ENCODE data around the gene PDHB. TPM values are rescaled to one million over a fixed set of nuclear protein-coding genes. Genes with fewer than 3 reads are reported as not detected.
A peak's percentile ranks its signal among the peaks of the same experiment; 100 is the strongest.

Gene PDHB
- total and polyA plus RNA-seq, 4 experiments from 2014 or later: 55.0 to 148 (median 80.6) TPM

- ChIA-PET POLR2A (ENCODE audit: partially characterized antibody) (no interaction called here), CTCF (ENCODE audit: partially characterized antibody) (interaction anchor here (1.6 kb wide), 1 partner anchor 85 kb away, joined by 5 read pairs; the partner anchor contains the start of genes HTD2 and RPP14)
- Histone ChIP-seq H3K36me3 (ENCODE audit: insufficient read depth, low read length) (peaks cover under 1% of the 10 kb centered on the region), H3K9me3 (ENCODE audit: control insufficient read depth in 1 of 2, low read length in 2 of 2) (no peaks in the 10 kb centered on the region), H3K27me3 (ENCODE audit: insufficient read depth, low read length) (no peaks in the 10 kb centered on the region), H3K4me3 (ENCODE audit: low read length in 2 of 2) (no peak overlapping the region), H3K4me1 (ENCODE audit: insufficient read depth, low read length) (no peaks in the 10 kb centered on the region), H3K27ac (ENCODE audit: low read depth, low read length) (no peak overlapping the region)
- no peaks in the 10 kb centered on the region for H3K9me3 Mint-ChIP-seq
- no peak for DNase-seq
- no peaks in the 10 kb centered on the region for H3K27me3 Mint-ChIP-seq
- H3K4me1 Mint-ChIP-seq: peaks cover 0 to 7% (median 0%) of the 10 kb centered on the region in 4 donors
- peaks cover 43 to 52% of the 10 kb centered on the region in 2 donors for H3K36me3 Mint-ChIP-seq
- intact Hi-C loops (cut with micrococcal nuclease): no loop called here
- H3K27ac Mint-ChIP-seq: peak overlapping the region in 1 of 7 donors; percentile 84
- no peak overlapping the region for H3K4me3 Mint-ChIP-seq
Measured at GRCh38 chr3:58391156-58391865, 42.3 kb downstream of the PDHB start.

- H3K9me3 ChIP-seq (ENCODE audit: control insufficient read depth in 1 of 2, low read length in 2 of 2): no peaks in the 10 kb centered on the region
- CTCF ChIA-PET (ENCODE audit: partially characterized antibody): no interaction called here
- Mint-ChIP-seq H3K36me3 (peaks cover 28 to 42% of the 10 kb centered on the region in 2 donors), H3K9me3 (no peaks in the 10 kb centered on the region), H3K27me3 (no peaks in the 10 kb centered on the region), H3K27ac (no peak overlapping the region), H3K4me3 (no peak overlapping the region), H3K4me1 (peaks cover 0 to 7% (median 0%) of the 10 kb centered on the region in 4 donors)
- no peak overlapping the region for H3K4me3 ChIP-seq (ENCODE audit: low read length in 2 of 2)
- intact Hi-C loops (cut with micrococcal nuclease): no loop called here
- no peak overlapping the region for H3K27ac ChIP-seq (ENCODE audit: low read depth, low read length)
- no peaks in the 10 kb centered on the region for H3K4me1 ChIP-seq (ENCODE audit: insufficient read depth, low read length)
- no peak for DNase-seq
- H3K27me3 ChIP-seq (ENCODE audit: insufficient read depth, low read length): no peaks in the 10 kb centered on the region
- POLR2A ChIA-PET (ENCODE audit: partially characterized antibody): no interaction called here
- H3K36me3 ChIP-seq (ENCODE audit: insufficient read depth, low read length): no peaks in the 10 kb centered on the region
Measured at GRCh38 chr3:58388550-58389091, 45.0 kb downstream of the PDHB start.

DNA sequence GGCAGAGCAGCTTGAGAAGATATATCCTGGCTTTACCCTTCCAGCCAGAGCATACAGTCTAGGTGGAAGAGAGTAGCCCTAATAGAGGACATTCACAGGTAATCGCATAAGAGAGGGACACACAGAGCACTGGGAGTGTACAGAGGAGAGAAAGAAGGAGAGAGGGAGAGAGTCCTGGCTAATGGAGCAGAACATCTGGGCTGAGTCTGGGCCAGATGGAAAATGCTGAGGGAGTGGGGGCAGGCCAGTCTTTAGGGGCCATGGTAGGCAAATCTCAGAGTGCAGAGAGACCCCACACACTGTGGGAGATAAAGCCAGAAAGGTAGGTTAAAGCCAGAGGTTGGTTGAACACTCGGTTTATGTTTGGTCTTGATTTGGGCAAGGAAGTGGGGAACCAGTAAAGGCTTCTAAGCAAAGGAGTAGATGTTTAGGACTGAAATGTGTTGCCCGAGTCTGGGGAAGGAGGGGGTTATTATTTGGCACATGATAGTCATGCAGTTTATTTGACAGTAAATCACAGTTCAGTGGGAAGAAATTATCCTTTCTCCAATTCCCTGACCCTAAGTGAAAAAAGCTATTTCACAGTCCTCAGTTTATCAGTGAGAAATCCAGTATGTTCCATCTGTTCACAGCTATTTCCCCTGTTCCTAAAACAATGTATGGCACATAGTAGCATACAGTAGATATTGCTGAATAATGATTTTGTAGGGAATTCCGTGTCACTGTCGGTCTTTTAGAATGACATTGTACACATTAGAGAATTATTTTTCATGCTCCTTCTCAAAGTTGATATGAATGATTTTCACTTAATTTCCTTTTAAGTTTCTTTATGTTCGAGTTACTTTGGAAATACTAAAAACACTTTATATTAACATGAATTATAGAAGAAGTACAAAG lies 45.7 kb downstream of the PDHB start:
- Mint-ChIP-seq H3K36me3 (peaks cover 28 to 40% of the 10 kb centered on the region in 2 donors), H3K27me3 (no peaks in the 10 kb centered on the region), H3K9me3 (no peaks in the 10 kb centered on the region), H3K4me3 (no peak overlapping the region), H3K27ac (no peak overlapping the region), H3K4me1 (peaks cover 0 to 7% (median 0%) of the 10 kb centered on the region in 4 donors)
- ChIA-PET POLR2A (ENCODE audit: partially characterized antibody) (no interaction called here), CTCF (ENCODE audit: partially characterized antibody) (no interaction called here)
- no peak for DNase-seq
- Histone ChIP-seq H3K9me3 (ENCODE audit: control insufficient read depth in 1 of 2, low read length in 2 of 2) (no peaks in the 10 kb centered on the region), H3K27ac (ENCODE audit: low read depth, low read length) (no peak overlapping the region), H3K36me3 (ENCODE audit: insufficient read depth, low read length) (no peaks in the 10 kb centered on the region), H3K4me1 (ENCODE audit: insufficient read depth, low read length) (no peaks in the 10 kb centered on the region), H3K4me3 (ENCODE audit: low read length in 2 of 2) (no peak overlapping the region), H3K27me3 (ENCODE audit: insufficient read depth, low read length) (no peaks in the 10 kb centered on the region)
- intact Hi-C loops (cut with micrococcal nuclease): no loop called here

DNA sequence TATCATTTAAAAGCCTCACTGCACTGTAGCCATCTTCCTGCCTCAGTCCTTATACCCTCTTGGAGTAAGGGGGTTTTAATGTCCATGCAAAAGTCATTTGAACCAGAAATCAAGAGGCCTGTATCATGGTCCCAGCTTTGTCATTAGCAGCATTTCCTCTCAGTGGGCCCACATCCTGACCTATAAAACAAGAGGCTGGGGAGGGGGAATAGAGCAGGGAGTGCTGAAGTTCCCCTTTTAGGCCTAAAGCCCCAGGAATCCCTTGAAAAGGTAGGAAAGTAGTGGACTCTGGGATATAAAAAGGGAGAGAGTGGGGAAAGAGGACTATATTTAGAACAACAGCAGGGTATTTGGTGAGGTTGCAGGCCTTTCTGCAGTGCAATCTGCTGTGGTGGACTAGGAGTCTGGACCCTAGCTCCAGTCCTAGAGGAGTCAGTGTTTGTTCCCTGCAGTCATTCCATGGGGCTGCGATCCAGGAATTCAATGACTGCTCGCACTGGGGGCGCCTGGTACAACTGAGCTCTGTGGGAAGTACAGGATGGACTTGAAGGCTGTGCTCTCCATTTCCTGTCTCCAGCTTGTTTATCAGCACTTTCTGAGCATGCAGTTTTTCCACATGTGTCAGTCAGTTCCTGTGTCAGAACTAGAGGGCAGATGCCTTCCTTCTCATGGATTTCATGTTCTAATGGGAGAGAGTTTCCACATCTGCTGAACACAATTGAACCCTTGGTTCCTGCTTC lies 46.8 kb downstream of the PDHB start:
- ChIA-PET POLR2A (ENCODE audit: partially characterized antibody) (no interaction called here), CTCF (ENCODE audit: partially characterized antibody) (interaction anchor here (1.3 kb wide), 1 partner anchor 147 kb away, joined by 3 read pairs; no protein-coding TSS in a partner anchor)
- Histone ChIP-seq H3K9me3 (ENCODE audit: control insufficient read depth in 1 of 2, low read length in 2 of 2) (no peaks in the 10 kb centered on the region), H3K27ac (ENCODE audit: low read depth, low read length) (no peak overlapping the region), H3K27me3 (ENCODE audit: insufficient read depth, low read length) (no peaks in the 10 kb centered on the region), H3K36me3 (ENCODE audit: insufficient read depth, low read length) (no peaks in the 10 kb centered on the region), H3K4me1 (ENCODE audit: insufficient read depth, low read length) (no peaks in the 10 kb centered on the region), H3K4me3 (ENCODE audit: low read length in 2 of 2) (no peak overlapping the region)
- peaks cover 27 to 39% of the 10 kb centered on the region in 2 donors for H3K36me3 Mint-ChIP-seq
- H3K4me1 Mint-ChIP-seq: peaks cover 0 to 7% (median 0%) of the 10 kb centered on the region in 4 donors
- no peak overlapping the region for H3K4me3 Mint-ChIP-seq
- no peak for DNase-seq
- H3K27ac Mint-ChIP-seq: no peak overlapping the region
- no peaks in the 10 kb centered on the region for H3K27me3 Mint-ChIP-seq
- intact Hi-C loops (cut with micrococcal nuclease): no loop called here
- no peaks in the 10 kb centered on the region for H3K9me3 Mint-ChIP-seq

GRCh38 chr3:58384381-58385090 lies 49.1 kb downstream of the PDHB start:
- H3K27me3 ChIP-seq (ENCODE audit: insufficient read depth, low read length): no peaks in the 10 kb centered on the region
- H3K27ac ChIP-seq (ENCODE audit: low read depth, low read length): no peak overlapping the region
- H3K4me1 ChIP-seq (ENCODE audit: insufficient read depth, low read length): no peaks in the 10 kb centered on the region
- Mint-ChIP-seq H3K27ac (peak overlapping the region in 1 of 7 donors; percentile 23), H3K27me3 (no peaks in the 10 kb centered on the region), H3K4me1 (peaks cover 0 to 7% (median 1%) of the 10 kb centered on the region in 4 donors), H3K4me3 (no peak overlapping the region), H3K9me3 (no peaks in the 10 kb centered on the region), H3K36me3 (peaks cover 18 to 33% of the 10 kb centered on the region in 2 donors)
- intact Hi-C loops (cut with micrococcal nuclease): no loop called here
- no peaks in the 10 kb centered on the region for H3K9me3 ChIP-seq (ENCODE audit: control insufficient read depth in 1 of 2, low read length in 2 of 2)
- POLR2A ChIA-PET (ENCODE audit: partially characterized antibody): no interaction called here
- H3K36me3 ChIP-seq (ENCODE audit: insufficient read depth, low read length): no peaks in the 10 kb centered on the region
- DNase-seq: no peak
- CTCF ChIA-PET (ENCODE audit: partially characterized antibody): interaction anchor here (1.1 kb wide), 1 partner anchor 77 kb away, joined by 3 read pairs; no protein-coding TSS in a partner anchor
- no peak overlapping the region for H3K4me3 ChIP-seq (ENCODE audit: low read length in 2 of 2)

DNA sequence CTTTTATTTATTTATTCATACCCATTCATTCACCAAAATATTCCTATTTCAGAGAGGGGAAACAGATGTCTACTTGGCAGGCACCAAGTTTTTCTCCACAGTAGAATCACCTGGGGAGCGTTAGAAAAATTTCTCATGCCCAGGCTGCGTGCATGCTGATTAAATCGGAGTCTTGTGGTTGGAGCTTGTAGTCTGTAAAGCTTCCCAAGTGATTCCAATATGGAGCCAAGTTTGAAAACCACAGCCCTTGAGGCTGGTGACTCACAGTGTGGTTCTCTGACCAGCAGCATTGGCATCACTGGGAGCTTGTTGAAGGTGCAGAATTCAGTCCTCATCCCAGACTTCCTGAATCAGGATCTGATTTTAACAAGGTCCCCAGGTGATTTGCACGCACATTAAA lies 49.7 kb downstream of the PDHB start:
- Mint-ChIP-seq H3K9me3 (no peaks in the 10 kb centered on the region), H3K4me3 (no peak overlapping the region), H3K36me3 (peaks cover 18 to 33% of the 10 kb centered on the region in 2 donors), H3K27me3 (no peaks in the 10 kb centered on the region), H3K4me1 (peaks cover 0 to 7% (median 1%) of the 10 kb centered on the region in 4 donors), H3K27ac (no peak overlapping the region)
- Histone ChIP-seq H3K27ac (ENCODE audit: low read depth, low read length) (no peak overlapping the region), H3K27me3 (ENCODE audit: insufficient read depth, low read length) (no peaks in the 10 kb centered on the region), H3K4me1 (ENCODE audit: insufficient read depth, low read length) (no peaks in the 10 kb centered on the region), H3K9me3 (ENCODE audit: control insufficient read depth in 1 of 2, low read length in 2 of 2) (no peaks in the 10 kb centered on the region), H3K36me3 (ENCODE audit: insufficient read depth, low read length) (no peaks in the 10 kb centered on the region), H3K4me3 (ENCODE audit: low read length in 2 of 2) (no peak overlapping the region)
- POLR2A ChIA-PET (ENCODE audit: partially characterized antibody): no interaction called here
- CTCF ChIA-PET (ENCODE audit: partially characterized antibody): interaction anchor here (1.1 kb wide), 1 partner anchor 77 kb away, joined by 3 read pairs; no protein-coding TSS in a partner anchor
- no peak for DNase-seq
- intact Hi-C loops (cut with micrococcal nuclease): no loop called here
